IMR-90 (cell line): ENCODE data around the gene SCYGR7.
A peak's percentile ranks its signal among the peaks of the same experiment; 100 is the strongest.

Source experiments
- CEBPB ChIP-seq: IDR thresholded peaks from 2 replicates; pipeline ENCODE4 v1.6.1; 2012; ENCODE audit warnings: low read depth, low read length, improper control_type of control experiment
- CHD1 ChIP-seq: IDR thresholded peaks from 2 replicates; pipeline ENCODE4 v1.6.1; 2012; ENCODE audit warnings: low read depth, low read length, improper control_type of control experiment
- CTCF ChIP-seq: conservative IDR thresholded peaks from 2 replicates; pipeline ENCODE4 v1.5.1; 2012; ENCODE audit warnings: mild to moderate bottlenecking, low read depth, low read length, improper control_type of control experiment
- FOS ChIP-seq: fragments of 150-350 bp; IDR thresholded peaks from 2 replicates; pipeline ENCODE4 v1.6.1; 2016; ENCODE audit warnings: low read depth, low read length
- MAFK ChIP-seq: IDR thresholded peaks from 2 replicates; pipeline ENCODE4 v1.6.1; 2012; ENCODE audit warnings: low read depth, low read length, improper control_type of control experiment
- POLR2A ChIP-seq: IDR thresholded peaks from 2 replicates; pipeline ENCODE4 v1.6.1; 2012; ENCODE audit warnings: mild to moderate bottlenecking, low read depth, low read length
- TF ChIP-seq, protein P1 (sequence below): fragments of 150-350 bp; IDR thresholded peaks from 2 replicates; pipeline ENCODE4 v1.6.1; 2016; ENCODE audit warnings: low read depth, mild to moderate bottlenecking, low read length, moderate library complexity, borderline replicate concordance

DNA sequence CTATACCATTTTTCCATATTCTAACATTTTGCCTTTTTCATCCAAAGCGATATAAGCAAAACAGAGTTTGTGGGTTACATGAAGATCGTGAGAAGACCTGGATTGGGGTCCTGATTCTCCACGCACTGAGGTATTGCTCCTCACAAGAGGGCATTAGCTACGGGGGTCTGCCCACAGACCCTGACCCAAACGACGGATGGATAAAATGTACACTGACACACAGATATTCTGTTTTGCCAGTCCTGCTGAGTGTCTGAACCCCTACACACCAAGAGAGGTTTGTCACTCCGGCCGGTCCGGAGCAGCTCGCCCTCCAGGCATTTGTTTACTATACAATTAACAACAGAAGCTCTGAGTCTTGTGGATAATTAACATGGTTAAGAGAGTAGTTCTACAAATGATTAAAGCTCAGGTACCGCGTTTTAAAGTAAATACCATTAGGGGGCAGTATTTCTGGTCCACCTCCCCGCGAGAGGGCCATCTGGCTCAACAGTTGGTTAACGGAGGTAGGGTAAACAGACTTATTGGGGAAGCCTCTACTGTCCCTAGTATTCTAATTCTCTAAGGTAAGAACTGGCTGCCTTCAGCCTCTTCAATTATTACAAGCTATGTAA lies 46.0 kb downstream of the SCYGR7 start:
- no peak for TF ChIP-seq CEBPB
- no peak for TF ChIP-seq POLR2A
- TF ChIP-seq CHD1: no peak
- TF ChIP-seq CTCF: peak; percentile 30
- no peak for TF ChIP-seq MAFK
- TF ChIP-seq, protein P1, sequence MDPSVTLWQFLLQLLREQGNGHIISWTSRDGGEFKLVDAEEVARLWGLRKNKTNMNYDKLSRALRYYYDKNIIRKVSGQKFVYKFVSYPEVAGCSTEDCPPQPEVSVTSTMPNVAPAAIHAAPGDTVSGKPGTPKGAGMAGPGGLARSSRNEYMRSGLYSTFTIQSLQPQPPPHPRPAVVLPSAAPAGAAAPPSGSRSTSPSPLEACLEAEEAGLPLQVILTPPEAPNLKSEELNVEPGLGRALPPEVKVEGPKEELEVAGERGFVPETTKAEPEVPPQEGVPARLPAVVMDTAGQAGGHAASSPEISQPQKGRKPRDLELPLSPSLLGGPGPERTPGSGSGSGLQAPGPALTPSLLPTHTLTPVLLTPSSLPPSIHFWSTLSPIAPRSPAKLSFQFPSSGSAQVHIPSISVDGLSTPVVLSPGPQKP: no peak
- TF ChIP-seq FOS: no peak
